Glutamatergic neuron (in vitro differentiated cells): ENCODE measurements around the gene USP47. TPM values are rescaled to one million over a fixed set of nuclear protein-coding genes. Genes with fewer than 3 reads are reported as not detected.

Experiments used
- DNase-seq: peaks from one replicate; pipeline ENCODE4 v3.0.0; 2022
- H3K27ac Mint-ChIP-seq: one replicate; pipeline ENCODE4 v1.8.0; 2020; ENCODE audit warnings: mild to moderate bottlenecking, mixed read lengths, inconsistent platforms; ENCODE audit not compliant: unreplicated experiment
- H3K27me3 Mint-ChIP-seq: one replicate; pipeline ENCODE4 v1.8.0; 2020; ENCODE audit warnings: mild to moderate bottlenecking, moderate library complexity, mixed read lengths, inconsistent platforms; ENCODE audit not compliant: unreplicated experiment
- H3K36me3 Mint-ChIP-seq: one replicate; pipeline ENCODE4 v1.8.0; 2020; ENCODE audit warnings: mild to moderate bottlenecking, mixed read lengths, inconsistent platforms; ENCODE audit not compliant: unreplicated experiment
- H3K4me1 Mint-ChIP-seq: one replicate; pipeline ENCODE4 v1.8.0; 2020; ENCODE audit warnings: mild to moderate bottlenecking, low read depth, mixed read lengths, inconsistent platforms; ENCODE audit not compliant: unreplicated experiment
- H3K4me3 Mint-ChIP-seq: one replicate; pipeline ENCODE4 v1.8.0; 2020; ENCODE audit warnings: mild to moderate bottlenecking, mixed read lengths, inconsistent platforms; ENCODE audit not compliant: unreplicated experiment
- H3K9me3 Mint-ChIP-seq: one replicate; pipeline ENCODE4 v1.8.0; 2020; ENCODE audit warnings: mild to moderate bottlenecking, moderate library complexity, mixed read lengths, inconsistent platforms; ENCODE audit not compliant: unreplicated experiment
- total RNA-seq: library from RNA; stranded (reverse); fragmentation: NEBNext Ultra II Directional; extraction: Animal tissue kit (Norgen Biotek cat#: 25700); gene quantifications from one replicate; pipeline ENCODE4 v1.2.1, GENCODE V29; 2021; ENCODE audit not compliant: unreplicated experiment
- TF ChIP-seq, protein P1 (sequence below): fragments of 200-600 bp; sonication (generic); IDR thresholded peaks from one replicate; pipeline ENCODE4 v1.5.0; 2021; ENCODE audit not compliant: partially characterized antibody, unreplicated experiment

Gene USP47
- total RNA-seq, 1 donor from 2014 or later = 63.4 TPM

- no peak overlapping the region for H3K27ac Mint-ChIP-seq
- H3K27me3 Mint-ChIP-seq = peaks cover 4% of the 10 kb centered on the region
- no peak for DNase-seq
- H3K36me3 Mint-ChIP-seq = peaks cover 7% of the 10 kb centered on the region
- no peak overlapping the region for H3K4me3 Mint-ChIP-seq
- peaks cover 7% of the 10 kb centered on the region for H3K4me1 Mint-ChIP-seq
- no peaks in the 10 kb centered on the region for H3K9me3 Mint-ChIP-seq
- TF ChIP-seq, protein P1, sequence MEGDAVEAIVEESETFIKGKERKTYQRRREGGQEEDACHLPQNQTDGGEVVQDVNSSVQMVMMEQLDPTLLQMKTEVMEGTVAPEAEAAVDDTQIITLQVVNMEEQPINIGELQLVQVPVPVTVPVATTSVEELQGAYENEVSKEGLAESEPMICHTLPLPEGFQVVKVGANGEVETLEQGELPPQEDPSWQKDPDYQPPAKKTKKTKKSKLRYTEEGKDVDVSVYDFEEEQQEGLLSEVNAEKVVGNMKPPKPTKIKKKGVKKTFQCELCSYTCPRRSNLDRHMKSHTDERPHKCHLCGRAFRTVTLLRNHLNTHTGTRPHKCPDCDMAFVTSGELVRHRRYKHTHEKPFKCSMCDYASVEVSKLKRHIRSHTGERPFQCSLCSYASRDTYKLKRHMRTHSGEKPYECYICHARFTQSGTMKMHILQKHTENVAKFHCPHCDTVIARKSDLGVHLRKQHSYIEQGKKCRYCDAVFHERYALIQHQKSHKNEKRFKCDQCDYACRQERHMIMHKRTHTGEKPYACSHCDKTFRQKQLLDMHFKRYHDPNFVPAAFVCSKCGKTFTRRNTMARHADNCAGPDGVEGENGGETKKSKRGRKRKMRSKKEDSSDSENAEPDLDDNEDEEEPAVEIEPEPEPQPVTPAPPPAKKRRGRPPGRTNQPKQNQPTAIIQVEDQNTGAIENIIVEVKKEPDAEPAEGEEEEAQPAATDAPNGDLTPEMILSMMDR = no peak
These were observed 114.2 kb downstream of the USP47 start for GRCh38 chr11:11956006-11956405.

DNA sequence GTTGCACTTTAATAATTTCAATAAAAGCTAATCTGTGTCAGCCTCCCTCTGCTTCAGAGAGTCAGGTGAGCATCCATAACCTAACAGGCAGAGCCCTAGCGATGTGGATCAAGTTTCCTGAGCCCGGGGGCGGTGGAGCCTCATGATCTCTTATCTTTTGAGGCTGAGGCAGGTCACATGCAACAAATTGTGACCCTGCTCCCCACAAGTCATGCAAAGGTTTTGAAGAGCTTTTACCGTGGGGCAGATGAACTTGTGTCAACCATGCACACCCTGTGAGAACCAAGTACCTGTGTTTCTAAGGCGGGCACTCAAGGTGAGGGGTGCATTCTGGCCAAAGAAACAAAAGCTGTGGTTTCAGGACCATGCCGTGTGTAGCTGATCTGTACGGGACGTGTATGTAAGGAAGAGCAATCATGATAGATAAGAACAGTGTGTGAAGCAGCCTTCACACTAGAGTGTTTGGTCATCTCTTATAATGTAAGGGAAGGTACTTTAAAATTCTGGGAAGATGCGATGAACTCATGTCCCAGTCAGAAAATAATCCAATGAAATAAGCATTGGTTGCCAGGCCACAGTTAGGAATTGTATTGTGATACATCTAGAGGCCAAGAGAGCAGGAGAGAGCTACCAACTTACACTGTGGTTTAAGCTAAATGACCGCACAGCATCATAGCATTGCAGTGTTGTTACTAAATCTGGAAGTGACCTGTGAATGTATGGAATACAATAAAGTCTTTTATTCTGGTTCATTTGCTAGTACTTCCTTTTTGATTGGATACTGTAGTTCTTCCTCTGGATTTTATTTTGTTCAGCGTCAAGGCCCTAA lies 116.8 kb downstream of the USP47 start:
- Mint-ChIP-seq H3K27ac (no peak overlapping the region), H3K36me3 (peaks cover 4% of the 10 kb centered on the region), H3K4me3 (no peak overlapping the region), H3K9me3 (peaks cover 2% of the 10 kb centered on the region), H3K4me1 (peaks cover 7% of the 10 kb centered on the region), H3K27me3 (peaks cover 4% of the 10 kb centered on the region)
- TF ChIP-seq, protein P1 = no peak
- no peak for DNase-seq

DNA sequence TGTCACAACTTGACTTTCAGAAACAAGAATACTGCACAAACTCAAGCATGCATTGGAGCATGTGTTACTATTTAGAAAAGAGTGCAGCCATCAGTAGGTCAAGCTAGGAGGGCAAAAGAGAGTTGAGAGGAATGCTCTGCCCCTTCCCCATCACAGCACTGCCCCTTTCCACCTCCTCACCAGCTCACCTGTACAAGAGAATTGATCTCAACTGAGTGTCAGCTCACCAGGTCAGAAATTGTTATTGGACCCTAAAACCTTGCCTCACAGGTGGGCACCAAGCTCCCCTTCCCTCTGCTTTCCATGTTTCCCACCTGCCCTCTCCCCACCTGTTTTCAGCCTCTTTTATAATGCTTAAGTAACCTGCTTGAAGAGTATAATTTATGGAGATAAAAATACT lies 117.8 kb downstream of the USP47 start:
- TF ChIP-seq, protein P1 = no peak
- peaks cover 2% of the 10 kb centered on the region for H3K9me3 Mint-ChIP-seq

DNA sequence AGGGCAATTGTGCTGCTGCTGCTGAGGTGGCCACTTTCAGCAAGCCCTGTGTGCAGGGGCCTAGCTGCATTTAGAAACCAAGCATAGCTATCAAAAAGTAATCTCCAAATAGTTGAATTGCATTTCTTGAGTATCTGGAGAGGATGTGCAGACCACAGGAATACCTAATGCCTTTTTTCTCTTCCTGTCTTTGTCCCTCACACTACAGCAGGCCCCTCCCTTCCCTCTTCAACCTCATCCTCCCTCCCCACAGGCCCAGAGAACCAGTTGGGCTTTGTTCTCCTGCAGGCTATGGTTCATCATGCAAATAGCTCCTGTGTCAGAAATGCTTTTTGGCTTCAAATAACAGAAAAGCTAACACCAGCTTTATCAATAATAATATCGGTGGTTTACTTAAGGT lies 118.9 kb downstream of the USP47 start:
- TF ChIP-seq, protein P1 = no peak
- peaks cover 7% of the 10 kb centered on the region for H3K4me1 Mint-ChIP-seq
- DNase-seq = no peak
- H3K36me3 Mint-ChIP-seq = peaks cover 4% of the 10 kb centered on the region
- H3K27me3 Mint-ChIP-seq = peaks cover 8% of the 10 kb centered on the region
- H3K4me3 Mint-ChIP-seq = no peak overlapping the region
- H3K9me3 Mint-ChIP-seq = peaks cover 2% of the 10 kb centered on the region
- no peak overlapping the region for H3K27ac Mint-ChIP-seq

More for the DNA sequence above, 117.8 kb downstream of the USP47 start:
- H3K4me1 Mint-ChIP-seq = peaks cover 7% of the 10 kb centered on the region
- no peak overlapping the region for H3K27ac Mint-ChIP-seq
- no peak for DNase-seq
- H3K27me3 Mint-ChIP-seq = peaks cover 4% of the 10 kb centered on the region
- H3K36me3 Mint-ChIP-seq = peaks cover 4% of the 10 kb centered on the region
- no peak overlapping the region for H3K4me3 Mint-ChIP-seq

GRCh38 chr11:11961399-11962028 lies 119.7 kb downstream of the USP47 start:
- H3K27ac Mint-ChIP-seq = no peak overlapping the region
- no peak for DNase-seq
- H3K36me3 Mint-ChIP-seq = peaks cover 9% of the 10 kb centered on the region
- peaks cover 5% of the 10 kb centered on the region for H3K9me3 Mint-ChIP-seq
- H3K4me1 Mint-ChIP-seq = peaks cover 7% of the 10 kb centered on the region
- H3K27me3 Mint-ChIP-seq = peaks cover 12% of the 10 kb centered on the region
- TF ChIP-seq, protein P1 = no peak
- H3K4me3 Mint-ChIP-seq = no peak overlapping the region
